B cell (primary cell): ENCODE measurements around the gene NPL. TPM values are rescaled to one million over a fixed set of nuclear protein-coding genes. Genes with fewer than 3 reads are reported as not detected.

Experiments used
- ATAC-seq: fragments of 200-7000 bp; cut with Tn5 transposase; one replicate; pipeline ENCODE4 v1.10.0; 2021; ENCODE audit warnings: low read depth, mild to moderate bottlenecking, moderate number of reproducible peaks, moderate library complexity
- CTCF ChIA-PET: fragments of 350-600 bp; sonication (Branson Sonifier 250); formaldehyde crosslinking; loops from one replicate; lab custom pipeline; 2021; ENCODE audit warnings: antibody characterized with exemption, inconsistent platforms; lab: Charles Lee
- POLR2A ChIA-PET: fragments of 350-600 bp; sonication (Branson Sonifier 250); formaldehyde crosslinking; loops from one replicate; lab custom pipeline; 2021; ENCODE audit warnings: antibody characterized with exemption; lab: Charles Lee
- DNase-seq: peaks from one replicate; pipeline ENCODE4 v3.0.0; 2013
- H2AFZ ChIP-seq: 2 replicates; pipeline ENCODE4 v1.6.1; 2012; ENCODE audit warnings: mild to moderate bottlenecking, low read depth, low read length; ENCODE audit not compliant: insufficient read depth, poor library complexity, severe bottlenecking
- H3K27ac ChIP-seq, 2 donors: 1 replicate in 1 of 2; 2 replicates in 1 of 2; pipeline ENCODE4 v1.5.1; 2012 to 2013; ENCODE audit warnings: low read length in 2 of 2, mild to moderate bottlenecking in 2 of 2, moderate library complexity in 1 of 2
- H3K27me3 ChIP-seq, 4 experiments: fragments of 200-600 bp in 1 of 4; sonication (generic) in 1 of 4; replicated peaks in 1 of 4; 1 replicate in 2 of 4; 2 replicates in 2 of 4; pipeline versions ENCODE4 v1.6.1 to v1.7.0; 2013 to 2016; ENCODE audit warnings: low read length in 3 of 4, mild to moderate bottlenecking in 2 of 4, mixed read lengths in 1 of 4, moderate library complexity in 1 of 4; ENCODE audit not compliant: insufficient read depth in 4 of 4, control insufficient read depth in 3 of 4; ENCODE audit errors: control extremely low read depth in 1 of 4
- H3K36me3 ChIP-seq, 2 experiments: replicated peaks in 1 of 2; 1 replicate in 1 of 2; 2 replicates in 1 of 2; pipeline versions ENCODE4 v1.6.1 to v1.7.1; 2013; ENCODE audit warnings: low read length in 1 of 2; ENCODE audit not compliant: insufficient read depth in 2 of 2, control insufficient read depth in 1 of 2; ENCODE audit errors: control extremely low read depth in 1 of 2, extremely low read depth in 1 of 2
- H3K4me1 ChIP-seq, 2 donors: fragments of 200-600 bp in 1 of 2; sonication (generic) in 1 of 2; 1 replicate in 1 of 2; 2 replicates in 1 of 2; pipeline versions ENCODE4 v1.5.1 to v1.6.1; 2013 to 2017; ENCODE audit warnings: low read length in 2 of 2; ENCODE audit not compliant: control insufficient read depth in 2 of 2, insufficient read depth in 2 of 2
- H3K4me2 ChIP-seq: replicated peaks from 2 replicates; pipeline ENCODE3; 2012; ENCODE audit warnings: mild to moderate bottlenecking, low read depth, low read length; ENCODE audit not compliant: poor library complexity, severe bottlenecking
- H3K4me3 ChIP-seq, 5 experiments: fragments of 200-600 bp in 1 of 5; sonication (generic) in 1 of 5; 1 replicate in 3 of 5; 2 replicates in 2 of 5; pipeline versions ENCODE4 v1.5.1 to v1.7.0; 2011 to 2016; ENCODE audit warnings: low read length in 4 of 5, mild to moderate bottlenecking in 4 of 5, low read depth in 2 of 5, control low read depth in 1 of 5, moderate library complexity in 1 of 5; ENCODE audit not compliant: insufficient read depth in 1 of 5; ENCODE audit errors: control extremely low read depth in 1 of 5, extremely low read depth in 1 of 5
- H3K79me2 ChIP-seq: fragments of 200-600 bp; sonication (generic); one replicate; pipeline ENCODE4 v1.6.0; 2016; ENCODE audit warnings: low read length; ENCODE audit not compliant: control insufficient read depth, insufficient read depth
- H3K9ac ChIP-seq: fragments of 200-600 bp; sonication (generic); 2 replicates; pipeline ENCODE4 v1.6.1; 2017; ENCODE audit warnings: mild to moderate bottlenecking, low read length, moderate library complexity
- H3K9me3 ChIP-seq, 3 donors: one replicate each; pipeline versions ENCODE4 v1.6.1 to v1.7.1; 2013; ENCODE audit warnings: low read length in 2 of 3; ENCODE audit not compliant: control insufficient read depth in 2 of 3, insufficient read depth in 1 of 3; ENCODE audit errors: control extremely low read depth in 1 of 3
- H4K20me1 ChIP-seq: 2 replicates; pipeline ENCODE4 v1.6.0; 2012; ENCODE audit warnings: mild to moderate bottlenecking, low read length; ENCODE audit not compliant: insufficient read depth, control insufficient read depth, poor library complexity, severe bottlenecking
- H3K27ac Mint-ChIP-seq: one replicate; pipeline ENCODE4 v1.8.0; 2021; ENCODE audit warnings: mixed read lengths
- H3K27me3 Mint-ChIP-seq: one replicate; pipeline ENCODE4 v1.8.0; 2021; ENCODE audit warnings: mixed read lengths
- H3K4me1 Mint-ChIP-seq: one replicate; pipeline ENCODE4 v1.8.0; 2021; ENCODE audit warnings: mixed read lengths
- H3K4me3 Mint-ChIP-seq: one replicate; pipeline ENCODE4 v1.8.0; 2021; ENCODE audit warnings: mixed read lengths
- H3K9me3 Mint-ChIP-seq: one replicate; pipeline ENCODE4 v1.8.0; 2022; ENCODE audit warnings: mixed read lengths; ENCODE audit not compliant: insufficient read depth
- EZH2 ChIP-seq: IDR thresholded peaks from 2 replicates; pipeline ENCODE4 v1.6.1; 2012; ENCODE audit warnings: borderline replicate concordance, low read depth, mild to moderate bottlenecking, moderate library complexity, low read length; ENCODE audit not compliant: insufficient read depth, poor library complexity, severe bottlenecking
- WGBS: methylation state at CpG from one replicate; pipeline ENCODE4 v1.1.5; 2013; ENCODE audit warnings: missing lambda C conversion rate; ENCODE audit not compliant: insufficient coverage; 5-methylcytosine and 5-hydroxymethylcytosine counted together
- intact Hi-C: fragments of 100-400 bp; cut with micrococcal nuclease; formaldehyde crosslinking; loops from one replicate; pipeline ENCODE4 v1.10.0; 2022
- polyA plus RNA-seq: library from polyadenylated mRNA; depleted of rRNA; stranded (reverse); fragments of >200 nt; gene quantifications from 2 replicates; pipeline ENCODE4 v1.2.3, GENCODE V29; 2012
- total RNA-seq, 2 donors: library from RNA; stranded (reverse); fragments of 120-200 nt in 1 of 2; gene quantifications; 1 replicate in 1 of 2; 2 replicates in 1 of 2; pipeline versions ENCODE4 v1.2.3 to v1.2.4, GENCODE V29; 2013 to 2022
- TF ChIP-seq, protein P1 (sequence below): fragments of 200-600 bp; IDR thresholded peaks from one replicate; pipeline ENCODE4 v1.8.0; 2022; ENCODE audit warnings: antibody characterized with exemption, mild to moderate bottlenecking

The NPL gene
- total and polyA plus RNA-seq, 2 donors (not counting 1 experiment from before 2014, with no cell fraction given), result 3.4 to 5.9 TPM

DNA sequence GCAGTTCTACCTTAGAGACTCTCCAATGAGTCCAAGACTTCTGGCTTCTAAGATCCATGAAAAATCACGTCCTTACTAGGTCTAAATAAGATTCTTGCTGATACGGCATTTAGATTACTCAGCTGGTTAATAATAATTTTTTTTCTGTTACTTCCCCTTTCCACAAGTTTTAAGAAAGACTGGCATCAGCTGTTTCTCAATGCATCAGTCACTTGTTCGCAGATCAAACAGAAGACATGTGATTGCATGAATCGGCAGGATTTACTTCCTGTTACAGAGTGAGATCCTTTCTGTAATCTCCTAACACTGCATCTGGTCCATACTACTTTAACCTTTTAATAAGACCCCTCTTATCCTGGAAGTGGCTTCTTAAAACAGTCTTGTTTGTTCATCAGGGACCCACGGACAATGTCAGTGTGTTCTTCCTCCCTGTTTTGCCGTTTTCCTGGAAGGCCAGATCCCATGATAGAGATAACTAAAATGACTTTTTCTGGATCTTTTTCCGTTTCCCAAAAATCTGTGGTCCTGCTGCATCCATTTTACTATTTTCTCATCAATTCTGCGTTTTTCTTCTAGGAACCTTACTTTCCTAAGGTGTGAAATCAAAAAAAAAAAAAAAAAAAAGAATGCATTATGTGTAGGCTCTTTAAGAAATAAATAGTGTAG lies 6.1 kb downstream of the NPL start:
- ChIA-PET POLR2A (interaction anchor here (0.6 kb wide), 1 partner anchor 839 kb away, joined by 4 read pairs; no protein-coding TSS in a partner anchor), CTCF (interaction anchor here (0.9 to 3.8 kb wide), 2 partner anchors 13 to 201 kb away, joined by 3 to 16 read pairs; no protein-coding TSS in a partner anchor)
- no peaks in the 10 kb centered on the region for H3K9me3 Mint-ChIP-seq
- H3K4me2 ChIP-seq, result no peak overlapping the region
- H3K27ac Mint-ChIP-seq, result no peak overlapping the region
- DNase-seq, result peak; percentile 47
- no peak overlapping the region for H3K9ac ChIP-seq
- H3K4me1 Mint-ChIP-seq, result peaks cover 12% of the 10 kb centered on the region
- peak; percentile 28 for ATAC-seq
- no peaks in the 10 kb centered on the region for H3K36me3 ChIP-seq
- WGBS, result 13% methylated on average over 4 of the region's 8 CpGs
- H3K27me3 ChIP-seq, result peaks cover 0 to 6% (median 0%) of the 10 kb centered on the region in 4 experiments
- H3K27me3 Mint-ChIP-seq, result peaks cover 3% of the 10 kb centered on the region
- H2AFZ ChIP-seq, result no peak overlapping the region
- no peak for TF ChIP-seq EZH2
- TF ChIP-seq, protein P1, sequence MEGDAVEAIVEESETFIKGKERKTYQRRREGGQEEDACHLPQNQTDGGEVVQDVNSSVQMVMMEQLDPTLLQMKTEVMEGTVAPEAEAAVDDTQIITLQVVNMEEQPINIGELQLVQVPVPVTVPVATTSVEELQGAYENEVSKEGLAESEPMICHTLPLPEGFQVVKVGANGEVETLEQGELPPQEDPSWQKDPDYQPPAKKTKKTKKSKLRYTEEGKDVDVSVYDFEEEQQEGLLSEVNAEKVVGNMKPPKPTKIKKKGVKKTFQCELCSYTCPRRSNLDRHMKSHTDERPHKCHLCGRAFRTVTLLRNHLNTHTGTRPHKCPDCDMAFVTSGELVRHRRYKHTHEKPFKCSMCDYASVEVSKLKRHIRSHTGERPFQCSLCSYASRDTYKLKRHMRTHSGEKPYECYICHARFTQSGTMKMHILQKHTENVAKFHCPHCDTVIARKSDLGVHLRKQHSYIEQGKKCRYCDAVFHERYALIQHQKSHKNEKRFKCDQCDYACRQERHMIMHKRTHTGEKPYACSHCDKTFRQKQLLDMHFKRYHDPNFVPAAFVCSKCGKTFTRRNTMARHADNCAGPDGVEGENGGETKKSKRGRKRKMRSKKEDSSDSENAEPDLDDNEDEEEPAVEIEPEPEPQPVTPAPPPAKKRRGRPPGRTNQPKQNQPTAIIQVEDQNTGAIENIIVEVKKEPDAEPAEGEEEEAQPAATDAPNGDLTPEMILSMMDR, result no peak
- intact Hi-C loops, result no loop called here
- H3K4me1 ChIP-seq, result peaks cover 0 to 8% of the 10 kb centered on the region in 2 donors
- H4K20me1 ChIP-seq, result no peaks in the 10 kb centered on the region
- no peaks in the 10 kb centered on the region for H3K79me2 ChIP-seq
- no peaks in the 10 kb centered on the region for H3K9me3 ChIP-seq
- H3K4me3 Mint-ChIP-seq, result no peak overlapping the region
- H3K4me3 ChIP-seq, result peak overlapping the region in 1 of 5 experiments; percentile 15
- no peak overlapping the region for H3K27ac ChIP-seq
